Measurements from ENCODE around the gene PLEKHJ1.
"Not testable (repeated sequence)": the region's sequence is repeated elsewhere in the genome, so short reads cannot be mapped to it uniquely, and the experiment has no call there.

The PLEKHJ1 gene

DNA sequence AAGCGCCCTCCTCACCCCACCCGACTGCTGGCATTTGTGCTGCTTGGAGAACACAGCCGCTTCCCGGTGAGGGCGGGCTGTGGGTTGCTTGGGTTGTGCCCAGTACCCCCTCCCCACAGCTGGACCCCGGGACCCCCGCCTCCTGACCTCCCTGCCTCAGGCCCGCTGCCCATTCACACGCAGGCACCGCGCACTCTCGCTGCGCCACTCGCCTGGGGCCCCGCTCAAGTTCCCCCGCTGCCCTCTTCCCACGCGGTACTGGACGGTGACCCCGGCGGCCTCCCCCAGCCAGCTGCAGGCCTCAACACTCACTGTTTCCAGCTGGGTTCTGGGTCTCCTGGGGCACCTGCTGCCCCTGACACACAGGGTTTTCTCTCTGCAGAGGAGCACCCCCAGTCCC is 16.4 kb downstream of the PLEKHJ1 start:
- no peak for DNase-seq (ENCODE audit: low read depth)

DNA sequence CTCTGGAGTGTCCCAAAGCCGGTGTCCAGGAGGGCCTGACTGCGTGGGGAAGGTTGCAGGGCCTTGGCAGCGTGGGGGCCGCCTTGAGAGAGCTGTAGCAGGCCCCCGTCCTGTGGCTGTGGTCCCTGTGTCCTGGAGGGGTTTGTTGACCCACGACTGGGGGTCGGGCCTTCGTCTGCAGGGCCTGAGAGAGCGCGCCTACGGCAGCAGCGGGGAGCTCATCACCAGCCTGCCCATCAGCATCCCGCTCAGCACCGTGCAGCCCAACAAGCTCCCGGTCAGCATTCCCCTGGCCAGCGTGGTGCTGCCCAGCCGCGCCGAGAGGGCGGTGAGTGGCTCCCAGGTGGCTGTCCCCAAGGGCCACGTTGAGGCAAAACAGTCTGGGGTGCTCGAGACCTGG is 18.5 kb downstream of the PLEKHJ1 start:
- no peak for DNase-seq (ENCODE audit: low read depth)

DNA sequence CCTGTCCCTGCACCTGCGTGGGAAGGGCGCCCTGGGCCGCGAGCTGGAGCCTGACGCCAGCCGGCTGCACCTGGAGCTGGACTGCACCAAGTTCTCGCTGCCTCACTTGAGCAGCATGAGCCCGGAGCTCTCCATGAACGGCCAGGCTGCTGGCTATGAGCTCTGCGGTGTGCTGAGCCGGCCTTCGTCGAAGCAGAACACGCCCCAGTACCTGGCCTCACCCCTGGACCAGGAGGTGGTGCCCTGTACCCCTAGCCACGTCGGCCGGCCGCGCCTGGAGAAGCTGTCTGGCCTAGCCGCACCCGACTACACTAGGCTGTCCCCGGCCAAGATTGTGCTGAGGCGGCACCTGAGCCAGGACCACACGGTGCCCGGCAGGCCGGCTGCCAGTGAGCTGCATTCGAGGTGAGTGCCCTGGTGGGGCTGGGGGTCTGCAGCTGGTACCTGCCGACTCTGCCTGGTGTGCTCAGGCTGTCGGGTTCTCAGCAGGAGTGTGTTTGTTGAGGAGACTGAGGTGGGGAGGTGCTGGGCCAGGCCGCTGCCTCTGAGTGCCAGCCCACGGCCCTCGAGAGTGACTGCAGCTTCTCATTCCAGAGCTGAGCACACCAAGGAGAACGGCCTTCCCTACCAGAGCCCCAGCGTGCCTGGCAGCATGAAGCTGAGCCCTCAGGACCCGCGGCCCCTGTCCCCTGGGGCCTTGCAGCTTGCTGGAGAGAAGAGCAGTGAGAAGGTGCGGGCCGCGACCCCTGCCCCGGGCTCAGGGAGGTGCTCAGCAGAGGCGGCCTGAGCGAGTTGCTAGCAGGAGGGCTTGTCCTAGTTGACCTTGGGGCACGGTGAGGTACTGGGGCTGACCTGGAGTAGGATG is 19.5 kb downstream of the PLEKHJ1 start:
- no peak for DNase-seq (ENCODE audit: low read depth)

- no peak for DNase-seq (ENCODE audit: low read depth)
Observed at GRCh38 chr19:2215281-2215751, 20.8 kb downstream of the PLEKHJ1 start.

DNA sequence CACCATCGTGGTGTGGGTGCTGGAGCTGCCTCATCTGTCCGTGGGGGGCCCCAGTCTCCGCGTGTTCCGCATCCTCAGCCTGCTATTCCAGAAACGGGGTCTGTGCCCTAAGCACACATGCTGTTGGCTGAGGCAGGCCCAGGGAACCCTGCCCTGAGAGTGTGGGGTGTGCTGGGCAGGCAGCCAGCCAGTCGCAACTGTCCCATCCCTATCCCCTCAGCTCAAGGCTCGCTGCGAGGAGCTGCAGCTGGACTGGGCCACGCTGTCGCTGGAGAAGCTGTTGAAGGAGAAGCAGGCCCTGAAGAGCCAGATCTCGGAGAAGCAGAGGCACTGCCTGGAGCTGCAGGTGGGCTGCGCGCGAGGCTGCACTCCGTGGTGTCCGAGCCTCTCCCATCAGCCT is 21.9 kb downstream of the PLEKHJ1 start:
- DNase-seq (ENCODE audit: low read depth) = no peak

GRCh38 chr19:2213799-2214198 is 22.3 kb downstream of the PLEKHJ1 start:
- no peak for DNase-seq (ENCODE audit: low read depth)

DNA sequence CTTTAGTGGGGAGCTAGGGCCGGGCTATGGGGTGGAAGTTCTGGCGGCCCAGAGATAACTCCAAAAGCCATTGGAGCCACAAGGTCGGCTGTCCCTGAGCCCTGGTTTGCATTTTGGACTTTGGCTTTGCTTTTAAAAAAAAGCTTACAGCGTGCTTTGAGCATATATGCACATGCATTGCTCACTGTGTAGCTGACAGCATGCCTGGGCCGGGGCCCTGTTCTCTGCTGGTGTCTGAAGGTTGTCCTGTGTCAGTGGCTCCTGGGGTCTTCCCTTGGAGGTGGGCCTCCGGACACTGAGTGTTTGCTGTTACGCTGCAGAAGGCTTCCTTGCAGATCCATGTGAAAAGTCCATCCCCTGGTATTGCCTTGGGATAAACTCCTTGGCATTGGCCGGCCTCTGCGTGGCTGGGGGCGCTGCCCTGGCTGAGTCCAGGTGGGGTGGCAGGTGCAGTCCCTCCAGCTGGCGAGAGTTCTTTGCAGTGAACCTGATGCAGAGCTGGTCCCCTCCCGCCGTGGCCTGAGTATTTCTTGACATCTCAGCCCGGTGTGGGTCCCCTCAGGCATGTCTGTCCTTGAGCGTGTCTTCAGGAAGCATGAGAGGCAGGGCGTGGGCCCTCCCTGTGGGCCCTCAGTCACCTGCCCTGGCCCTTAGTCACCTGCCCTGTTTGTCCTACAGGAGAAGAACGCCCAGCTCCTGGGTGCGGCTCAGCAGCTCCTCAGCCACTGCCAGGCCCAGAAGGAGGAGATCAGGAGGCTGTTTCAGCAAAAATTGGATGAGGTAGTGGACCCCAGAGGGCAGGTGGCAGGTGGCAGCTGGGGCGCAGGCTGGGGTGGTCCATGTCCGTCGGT is 23.0 kb downstream of the PLEKHJ1 start:
- DNase-seq (ENCODE audit: low read depth) = no peak

DNA sequence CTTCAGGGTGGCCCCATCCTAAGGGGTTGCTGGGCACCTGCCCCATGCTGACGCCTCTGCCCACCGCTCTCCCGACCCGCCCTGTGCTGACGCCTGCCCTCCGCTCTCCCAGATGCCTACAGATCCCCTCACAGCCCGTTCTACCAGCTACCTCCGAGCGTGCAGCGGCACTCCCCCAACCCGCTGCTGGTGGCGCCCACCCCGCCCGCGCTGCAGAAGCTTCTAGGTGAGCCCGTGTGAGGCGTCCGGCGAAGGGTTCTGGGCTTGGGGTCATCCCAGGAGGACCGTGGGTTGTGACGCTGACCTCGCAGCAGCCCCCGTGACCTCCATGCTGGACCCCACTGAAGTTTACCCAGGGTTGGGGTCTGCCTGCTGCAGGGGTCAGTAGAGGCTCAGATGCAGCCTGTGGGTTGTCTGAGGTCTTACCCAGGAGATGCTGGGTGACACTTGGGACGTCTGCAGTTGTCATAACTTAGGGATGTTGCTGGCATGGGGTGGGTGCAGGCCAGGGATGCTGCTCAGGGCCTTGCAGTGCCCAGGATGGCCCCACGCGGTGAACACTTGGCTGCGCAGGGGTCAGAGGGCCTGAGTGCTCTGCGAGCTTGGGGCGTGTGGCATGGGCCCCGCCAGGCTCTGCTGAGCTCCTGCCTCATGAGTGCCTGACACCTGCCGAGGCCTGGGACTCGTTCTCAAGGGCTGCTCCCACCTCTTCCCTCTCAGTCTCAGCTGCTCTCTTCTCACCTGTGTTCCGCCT is 25.0 kb downstream of the PLEKHJ1 start:
- DNase-seq (ENCODE audit: low read depth) = no peak

DNA sequence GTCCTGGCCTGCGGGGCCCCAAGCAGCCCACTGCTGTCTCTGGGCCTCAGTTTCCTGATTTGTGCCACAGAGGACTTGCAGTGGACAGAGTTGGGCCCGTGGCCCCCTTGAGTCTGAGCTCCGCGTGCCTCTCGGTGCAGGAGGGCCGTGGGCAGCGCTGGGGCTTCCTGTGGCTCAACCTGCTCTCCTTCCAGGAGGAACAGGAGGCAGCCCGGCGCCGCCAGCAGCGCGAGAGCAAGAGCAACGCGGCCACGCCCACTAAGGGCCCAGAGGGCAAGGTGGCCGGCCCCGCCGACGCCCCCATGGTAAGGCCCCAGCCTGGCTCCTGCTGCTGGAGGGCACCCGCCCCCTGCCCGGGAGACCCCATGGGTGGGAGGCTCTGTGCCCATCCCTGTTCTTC is 25.9 kb downstream of the PLEKHJ1 start:
- DNase-seq (ENCODE audit: low read depth) = no peak

DNA sequence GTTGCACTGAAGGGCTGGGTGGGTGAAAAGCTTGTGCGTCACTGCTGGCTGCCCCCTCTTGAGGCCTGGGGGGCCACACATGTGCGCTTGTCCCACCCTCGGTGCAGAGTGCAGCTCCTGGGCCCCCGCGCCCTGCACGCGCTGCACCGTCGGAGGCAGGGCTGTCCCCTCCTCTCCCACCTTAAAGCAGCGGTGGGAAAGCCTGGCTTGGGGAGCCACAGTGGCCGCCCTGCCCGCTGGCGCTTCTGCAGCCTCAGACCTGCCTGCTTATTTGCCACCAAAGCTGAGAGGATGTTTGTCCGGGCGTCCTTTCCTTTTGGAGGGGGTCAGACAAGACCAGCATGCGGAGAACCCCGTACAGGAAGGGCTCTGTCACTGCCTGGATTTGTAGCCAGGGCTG is 26.7 kb downstream of the PLEKHJ1 start:
- no peak for DNase-seq (ENCODE audit: low read depth)

GRCh38 chr19:2208975-2209374 is 27.2 kb downstream of the PLEKHJ1 start:
- DNase-seq (ENCODE audit: low read depth) = no peak

- peak; percentile 59 for DNase-seq (ENCODE audit: low read depth)
Observed at GRCh38 chr19:2207991-2208860, 27.9 kb downstream of the PLEKHJ1 start.

DNA sequence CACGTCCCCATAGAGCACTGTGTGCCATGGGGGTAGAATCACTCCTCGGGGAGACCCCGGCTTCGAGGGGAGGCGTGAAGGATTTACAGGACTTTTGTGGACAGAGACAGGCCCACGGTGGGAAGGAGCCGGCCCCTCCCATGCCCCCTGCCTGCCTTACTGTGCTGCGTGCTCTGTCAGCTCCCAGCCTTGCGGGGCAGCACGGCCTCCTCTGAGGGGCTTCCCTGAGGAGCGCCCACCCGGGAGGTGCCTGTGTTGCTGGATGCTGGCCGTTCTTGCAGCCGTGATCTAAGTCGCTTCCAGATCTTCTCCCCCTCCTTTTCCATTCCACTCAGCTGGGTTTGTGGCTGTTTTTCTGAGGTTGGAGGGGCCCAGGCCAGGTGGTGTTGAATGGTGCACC is 29.1 kb downstream of the PLEKHJ1 start:
- no peak for DNase-seq (ENCODE audit: low read depth)

DNA sequence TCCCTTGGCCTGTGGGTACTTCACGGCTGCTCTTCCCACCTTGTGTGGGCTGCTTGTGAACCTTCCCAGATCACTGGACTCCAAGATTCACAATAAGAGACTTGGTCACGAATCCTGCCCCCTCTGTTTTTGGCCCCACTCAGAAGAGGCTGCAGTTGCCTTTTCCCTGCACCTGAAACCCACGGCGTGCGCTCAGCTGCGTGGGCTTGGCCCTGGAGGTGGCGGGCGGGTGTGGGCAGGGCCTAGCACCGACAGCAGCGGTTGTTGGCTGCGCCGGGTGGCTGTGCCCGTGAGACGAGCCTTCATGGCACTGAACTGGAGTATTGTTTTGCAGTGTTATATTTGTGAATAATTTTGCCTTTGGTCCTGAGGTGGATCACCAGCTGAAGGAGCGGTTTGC is 33.8 kb downstream of the PLEKHJ1 start:
- DNase-seq (ENCODE audit: low read depth) = no peak

- no peak for DNase-seq (ENCODE audit: low read depth)
Observed at GRCh38 chr19:2201473-2202148, 34.5 kb downstream of the PLEKHJ1 start.

- not testable (repeated sequence) for DNase-seq (ENCODE audit: low read depth)
Observed at GRCh38 chr19:2200624-2201294, 35.4 kb downstream of the PLEKHJ1 start.

DNA sequence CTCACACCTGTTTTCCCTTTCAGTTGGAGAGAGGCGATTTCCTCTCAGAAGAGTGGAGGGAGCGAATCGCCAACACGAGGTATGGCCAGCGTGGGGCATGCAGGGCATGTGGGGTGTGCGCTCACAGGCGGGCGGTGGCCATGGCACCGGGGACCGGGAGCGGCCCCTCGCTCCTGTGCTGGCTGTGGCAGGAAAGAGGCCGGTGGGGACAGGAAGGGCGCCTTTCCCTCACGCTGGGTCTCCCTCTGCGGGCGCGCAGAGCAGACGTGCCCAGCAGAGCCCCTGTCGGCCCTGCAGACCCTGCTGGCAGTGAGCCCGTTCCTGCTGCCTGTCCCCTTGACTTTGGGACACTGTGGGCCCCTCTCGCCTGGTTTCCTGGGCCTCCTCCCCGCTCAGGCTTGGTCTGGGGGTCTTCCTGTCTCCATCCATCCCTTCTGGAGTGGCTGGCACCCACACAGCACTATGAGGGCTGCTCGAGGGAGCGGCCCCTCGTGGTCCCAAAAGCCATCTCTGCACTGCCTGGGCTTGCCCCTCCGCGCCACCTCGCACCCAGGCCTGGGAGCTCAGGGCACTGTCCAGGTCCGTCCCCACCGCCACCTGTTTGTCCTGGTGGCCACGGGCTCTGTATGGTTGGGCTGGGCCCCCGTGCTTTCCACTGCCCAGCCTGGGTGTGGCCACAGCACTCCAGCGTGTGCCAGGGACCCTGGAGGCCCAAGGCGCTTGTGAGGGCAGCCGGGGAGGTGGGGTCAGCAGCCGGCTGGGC is 36.1 kb downstream of the PLEKHJ1 start:
- DNase-seq (ENCODE audit: low read depth) = no peak

GRCh38 chr19:2199215-2199614 is 36.9 kb downstream of the PLEKHJ1 start:
- no peak for DNase-seq (ENCODE audit: low read depth)

GRCh38 chr19:2198317-2198716 is 37.8 kb downstream of the PLEKHJ1 start:
- DNase-seq (ENCODE audit: low read depth) = no peak
